SK-N-SH (cell line): ENCODE data around the gene GYS2. TPM values are rescaled to one million over a fixed set of nuclear protein-coding genes. Genes with fewer than 3 reads are reported as not detected.

Source experiments
- CTCF ChIA-PET: fragments of 300-600, 350-600 bp; formaldehyde crosslinking; extraction: SDS; loops from one replicate; lab custom pipeline; 2021; lab: Yijun Ruan, JAX
- POLR2A ChIA-PET: fragments of 350-600 bp; sonication (Branson Sonifier 250); formaldehyde crosslinking; extraction: SDS; loops from one replicate; lab custom pipeline; 2020; ENCODE audit warnings: antibody characterized with exemption, inconsistent platforms; lab: Yijun Ruan, JAX
- DNase-seq: peaks from one replicate; pipeline ENCODE4 v3.0.0; 2012
- H2AFZ ChIP-seq: fragments of 200-600 bp; sonication (generic); 2 replicates; pipeline ENCODE4 v1.8.1; 2016; ENCODE audit warnings: antibody characterized with exemption, mild to moderate bottlenecking, low read depth
- H3F3A ChIP-seq: fragments of 200-600 bp; sonication (generic); replicated peaks from 2 replicates; pipeline ENCODE3; 2016; ENCODE audit warnings: antibody characterized with exemption, mild to moderate bottlenecking; ENCODE audit not compliant: insufficient read depth
- H3K27ac ChIP-seq, 2 experiments: fragments of 200-500 bp in 1 of 2; fragments of 200-600 bp in 1 of 2; sonication (Bioruptor generic) in 1 of 2; sonication (generic), shearing (Covaris generic) in 1 of 2; 2 replicates each; pipeline versions ENCODE4 v1.5.1 to v1.6.1; 2014 to 2016; ENCODE audit warnings: low read depth in 2 of 2, inconsistent platforms in 1 of 2, low read length in 1 of 2, mild to moderate bottlenecking in 1 of 2, mixed read lengths in 1 of 2
- H3K27me3 ChIP-seq: fragments of 200-600 bp; sonication (generic), shearing (Covaris generic); 2 replicates; pipeline ENCODE4 v1.6.1; 2016; ENCODE audit warnings: mixed run types; ENCODE audit not compliant: insufficient read depth
- H3K36me3 ChIP-seq, 2 experiments: fragments of 200-500 bp in 1 of 2; fragments of 200-600 bp in 1 of 2; sonication (Bioruptor generic) in 1 of 2; sonication (generic) in 1 of 2; replicated peaks in 1 of 2; 2 replicates each; pipeline versions ENCODE3 to v1.5.1; 2014 to 2016; ENCODE audit warnings: low read length in 1 of 2, mild to moderate bottlenecking in 1 of 2; ENCODE audit not compliant: insufficient read depth in 2 of 2, control insufficient read depth in 1 of 2
- H3K4me1 ChIP-seq, 2 experiments: fragments of 200-500 bp in 1 of 2; fragments of 200-600 bp in 1 of 2; sonication (Bioruptor generic) in 1 of 2; sonication (generic), shearing (Covaris generic) in 1 of 2; 2 replicates each; pipeline versions ENCODE4 v1.5.1 to v1.6.1; 2014 to 2016; ENCODE audit warnings: low read depth in 1 of 2, low read length in 1 of 2, mixed run types in 1 of 2; ENCODE audit not compliant: insufficient read depth in 2 of 2, control insufficient read depth in 1 of 2
- H3K4me2 ChIP-seq: fragments of 200-600 bp; sonication (generic), shearing (Covaris generic); 2 replicates; pipeline ENCODE4 v1.6.1; 2017; ENCODE audit warnings: mixed run types
- H3K4me3 ChIP-seq, 2 experiments: fragments of 200-500 bp in 1 of 2; fragments of 200-600 bp in 1 of 2; sonication (Bioruptor generic) in 1 of 2; sonication (generic), shearing (Covaris generic) in 1 of 2; 2 replicates each; pipeline versions ENCODE4 v1.5.1 to v1.8.1; 2014 to 2016; ENCODE audit warnings: low read depth in 2 of 2, inconsistent platforms in 1 of 2, low read length in 1 of 2, mild to moderate bottlenecking in 1 of 2, mixed read lengths in 1 of 2, moderate library complexity in 1 of 2
- H3K79me2 ChIP-seq: fragments of 200-600 bp; sonication (generic); 2 replicates; pipeline ENCODE4 v1.8.1; 2017; ENCODE audit warnings: mild to moderate bottlenecking; ENCODE audit not compliant: insufficient read depth
- H3K9ac ChIP-seq: fragments of 200-600 bp; sonication (generic); 2 replicates; pipeline ENCODE4 v1.6.1; 2017; ENCODE audit warnings: mixed run types
- H3K9me2 ChIP-seq: fragments of 200-600 bp; sonication (generic); 2 replicates; pipeline ENCODE4 v1.6.1; 2017; ENCODE audit warnings: mixed run types
- H3K9me3 ChIP-seq: fragments of 200-600 bp; sonication (generic); 2 replicates; pipeline ENCODE4 v1.6.1; 2017; ENCODE audit warnings: mixed run types, mild to moderate bottlenecking, moderate library complexity
- H4K20me1 ChIP-seq: fragments of 200-600 bp; sonication (generic); 2 replicates; pipeline ENCODE4 v1.6.1; 2017; ENCODE audit warnings: mild to moderate bottlenecking, mixed run types; ENCODE audit not compliant: insufficient read depth
- CHD2 ChIP-seq: fragments of 150-350 bp; IDR thresholded peaks from 2 replicates; pipeline ENCODE4 v1.6.1; 2018; ENCODE audit warnings: low read length; ENCODE audit not compliant: partially characterized antibody
- ELF1 ChIP-seq: IDR thresholded peaks from 2 replicates; pipeline ENCODE4 v1.4.0; 2012
- EZH2phosphoT487 ChIP-seq: fragments of 200-600 bp; sonication (generic); IDR thresholded peaks from 2 replicates; pipeline ENCODE4 v1.6.1; 2017; ENCODE audit warnings: low read depth, mixed run types, mild to moderate bottlenecking, antibody characterized with exemption, moderate library complexity, borderline replicate concordance
- FOXM1 ChIP-seq: IDR thresholded peaks from 2 replicates; pipeline ENCODE4 v1.4.0; 2012; ENCODE audit warnings: low read depth, mild to moderate bottlenecking
- JUND ChIP-seq: IDR thresholded peaks from 2 replicates; pipeline ENCODE4 v1.4.0; 2012
- MXI1 ChIP-seq: IDR thresholded peaks from 2 replicates; pipeline ENCODE4 v1.6.1; 2012; ENCODE audit warnings: mild to moderate bottlenecking, low read depth, low read length, improper control_type of control experiment
- POLR2AphosphoS5 ChIP-seq: IDR thresholded peaks from 2 replicates; pipeline ENCODE4 v1.6.1; 2012; ENCODE audit warnings: low read depth, low read length
- RCOR1 ChIP-seq: fragments of 150-350 bp; IDR thresholded peaks from 2 replicates; pipeline ENCODE4 v1.6.1; 2017; ENCODE audit warnings: antibody characterized with exemption, low read length
- RXRA ChIP-seq: IDR thresholded peaks from 2 replicates; pipeline ENCODE4 v1.4.0; 2012; ENCODE audit warnings: low read depth, mild to moderate bottlenecking, borderline replicate concordance
- SIN3A ChIP-seq: IDR thresholded peaks from 2 replicates; pipeline ENCODE4 v1.6.1; 2012; ENCODE audit warnings: low read depth, mild to moderate bottlenecking, low read length, moderate library complexity, borderline replicate concordance
- SMC3 ChIP-seq: IDR thresholded peaks from 2 replicates; pipeline ENCODE4 v1.6.1; 2012; ENCODE audit warnings: low read depth, low read length, improper control_type of control experiment
- TAF1 ChIP-seq: IDR thresholded peaks from 2 replicates; pipeline ENCODE4 v1.6.1; 2012; ENCODE audit warnings: low read depth, mild to moderate bottlenecking, low read length, moderate library complexity, borderline replicate concordance
- USF1 ChIP-seq: IDR thresholded peaks from 2 replicates; pipeline ENCODE4 v1.4.0; 2012; ENCODE audit warnings: low read depth, borderline replicate concordance
- WGBS: methylation state at CpG from one replicate; pipeline ENCODE4 v1.1.6; 2017; ENCODE audit warnings: low lambda C conversion rate; 5-methylcytosine and 5-hydroxymethylcytosine counted together
- polyA plus RNA-seq, 3 experiments: library from polyadenylated mRNA; depleted of rRNA; stranded (reverse); fragments of >200 nt; gene quantifications; 2 replicates each; pipeline ENCODE4 v1.2.3, GENCODE V29; 2012
- TF ChIP-seq, protein P1 (sequence below): fragments of 200-600 bp; sonication (generic); IDR thresholded peaks from 2 replicates; pipeline ENCODE4 v1.6.1; 2017; ENCODE audit warnings: antibody characterized with exemption, mild to moderate bottlenecking, moderate library complexity
- TF ChIP-seq, protein P2 (sequence below): fragments of 150-350 bp; IDR thresholded peaks from 2 replicates; pipeline ENCODE4 v1.6.1; 2016; ENCODE audit warnings: mild to moderate bottlenecking, low read depth, low read length
- TF ChIP-seq, protein P3 (sequence below): IDR thresholded peaks from 2 replicates; pipeline ENCODE4 v1.4.0; 2012; ENCODE audit warnings: low read depth, borderline replicate concordance

GYS2 gene
- polyA plus RNA-seq, 1 of the 3 experiments (the other 2 are of a cell fraction): not detected

- Histone ChIP-seq H3K9ac (no peak overlapping the region), H3K4me1 (peaks cover 4 to 5% of the 10 kb centered on the region in 2 experiments; a peak in 3 of 4 replicates), H3K4me2 (no peak overlapping the region), H4K20me1 (0 out of 2 replicates have a peak, but pooled peaks cover 4% of the 10 kb centered on the region), H3F3A (peaks cover 6% of the 10 kb centered on the region), H3K36me3 (peaks cover 79 to 87% of the 10 kb centered on the region in 2 experiments), H2AFZ (no peak overlapping the region), H3K9me2 (no peaks in the 10 kb centered on the region), H3K27me3 (no peaks in the 10 kb centered on the region), H3K27ac (no peak overlapping the region), H3K79me2 (peaks cover 18% of the 10 kb centered on the region), H3K4me3 (no peak overlapping the region), H3K9me3 (no peaks in the 10 kb centered on the region)
- 88% methylated on average over 3 of the region's 3 CpGs for WGBS
- ChIA-PET CTCF (no interaction called here), POLR2A (no interaction called here)
- no peak for TF ChIP-seq EZH2phosphoT487
- TF ChIP-seq SIN3A: no peak
- no peak for TF ChIP-seq SMC3
- TF ChIP-seq POLR2AphosphoS5: no peak
- TF ChIP-seq, protein P1, sequence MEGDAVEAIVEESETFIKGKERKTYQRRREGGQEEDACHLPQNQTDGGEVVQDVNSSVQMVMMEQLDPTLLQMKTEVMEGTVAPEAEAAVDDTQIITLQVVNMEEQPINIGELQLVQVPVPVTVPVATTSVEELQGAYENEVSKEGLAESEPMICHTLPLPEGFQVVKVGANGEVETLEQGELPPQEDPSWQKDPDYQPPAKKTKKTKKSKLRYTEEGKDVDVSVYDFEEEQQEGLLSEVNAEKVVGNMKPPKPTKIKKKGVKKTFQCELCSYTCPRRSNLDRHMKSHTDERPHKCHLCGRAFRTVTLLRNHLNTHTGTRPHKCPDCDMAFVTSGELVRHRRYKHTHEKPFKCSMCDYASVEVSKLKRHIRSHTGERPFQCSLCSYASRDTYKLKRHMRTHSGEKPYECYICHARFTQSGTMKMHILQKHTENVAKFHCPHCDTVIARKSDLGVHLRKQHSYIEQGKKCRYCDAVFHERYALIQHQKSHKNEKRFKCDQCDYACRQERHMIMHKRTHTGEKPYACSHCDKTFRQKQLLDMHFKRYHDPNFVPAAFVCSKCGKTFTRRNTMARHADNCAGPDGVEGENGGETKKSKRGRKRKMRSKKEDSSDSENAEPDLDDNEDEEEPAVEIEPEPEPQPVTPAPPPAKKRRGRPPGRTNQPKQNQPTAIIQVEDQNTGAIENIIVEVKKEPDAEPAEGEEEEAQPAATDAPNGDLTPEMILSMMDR: no peak
- TF ChIP-seq RCOR1: no peak
- no peak for TF ChIP-seq USF1
- no peak for TF ChIP-seq ELF1
- TF ChIP-seq, protein P2, sequence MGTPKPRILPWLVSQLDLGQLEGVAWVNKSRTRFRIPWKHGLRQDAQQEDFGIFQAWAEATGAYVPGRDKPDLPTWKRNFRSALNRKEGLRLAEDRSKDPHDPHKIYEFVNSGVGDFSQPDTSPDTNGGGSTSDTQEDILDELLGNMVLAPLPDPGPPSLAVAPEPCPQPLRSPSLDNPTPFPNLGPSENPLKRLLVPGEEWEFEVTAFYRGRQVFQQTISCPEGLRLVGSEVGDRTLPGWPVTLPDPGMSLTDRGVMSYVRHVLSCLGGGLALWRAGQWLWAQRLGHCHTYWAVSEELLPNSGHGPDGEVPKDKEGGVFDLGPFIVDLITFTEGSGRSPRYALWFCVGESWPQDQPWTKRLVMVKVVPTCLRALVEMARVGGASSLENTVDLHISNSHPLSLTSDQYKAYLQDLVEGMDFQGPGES: no peak
- TF ChIP-seq FOXM1: no peak
- TF ChIP-seq, protein P3, sequence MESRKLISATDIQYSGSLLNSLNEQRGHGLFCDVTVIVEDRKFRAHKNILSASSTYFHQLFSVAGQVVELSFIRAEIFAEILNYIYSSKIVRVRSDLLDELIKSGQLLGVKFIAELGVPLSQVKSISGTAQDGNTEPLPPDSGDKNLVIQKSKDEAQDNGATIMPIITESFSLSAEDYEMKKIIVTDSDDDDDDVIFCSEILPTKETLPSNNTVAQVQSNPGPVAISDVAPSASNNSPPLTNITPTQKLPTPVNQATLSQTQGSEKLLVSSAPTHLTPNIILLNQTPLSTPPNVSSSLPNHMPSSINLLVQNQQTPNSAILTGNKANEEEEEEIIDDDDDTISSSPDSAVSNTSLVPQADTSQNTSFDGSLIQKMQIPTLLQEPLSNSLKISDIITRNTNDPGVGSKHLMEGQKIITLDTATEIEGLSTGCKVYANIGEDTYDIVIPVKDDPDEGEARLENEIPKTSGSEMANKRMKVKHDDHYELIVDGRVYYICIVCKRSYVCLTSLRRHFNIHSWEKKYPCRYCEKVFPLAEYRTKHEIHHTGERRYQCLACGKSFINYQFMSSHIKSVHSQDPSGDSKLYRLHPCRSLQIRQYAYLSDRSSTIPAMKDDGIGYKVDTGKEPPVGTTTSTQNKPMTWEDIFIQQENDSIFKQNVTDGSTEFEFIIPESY: no peak
- no peak for TF ChIP-seq JUND
- TF ChIP-seq CHD2: no peak
- no peak for TF ChIP-seq RXRA
- no peak for TF ChIP-seq TAF1
- no peak for TF ChIP-seq MXI1
- no peak for DNase-seq
These were observed 39.1 kb upstream of the GYS2 start for GRCh38 chr12:21643758-21644157.
